ENCODE data around the gene KLK8.

The KLK8 gene

DNA sequence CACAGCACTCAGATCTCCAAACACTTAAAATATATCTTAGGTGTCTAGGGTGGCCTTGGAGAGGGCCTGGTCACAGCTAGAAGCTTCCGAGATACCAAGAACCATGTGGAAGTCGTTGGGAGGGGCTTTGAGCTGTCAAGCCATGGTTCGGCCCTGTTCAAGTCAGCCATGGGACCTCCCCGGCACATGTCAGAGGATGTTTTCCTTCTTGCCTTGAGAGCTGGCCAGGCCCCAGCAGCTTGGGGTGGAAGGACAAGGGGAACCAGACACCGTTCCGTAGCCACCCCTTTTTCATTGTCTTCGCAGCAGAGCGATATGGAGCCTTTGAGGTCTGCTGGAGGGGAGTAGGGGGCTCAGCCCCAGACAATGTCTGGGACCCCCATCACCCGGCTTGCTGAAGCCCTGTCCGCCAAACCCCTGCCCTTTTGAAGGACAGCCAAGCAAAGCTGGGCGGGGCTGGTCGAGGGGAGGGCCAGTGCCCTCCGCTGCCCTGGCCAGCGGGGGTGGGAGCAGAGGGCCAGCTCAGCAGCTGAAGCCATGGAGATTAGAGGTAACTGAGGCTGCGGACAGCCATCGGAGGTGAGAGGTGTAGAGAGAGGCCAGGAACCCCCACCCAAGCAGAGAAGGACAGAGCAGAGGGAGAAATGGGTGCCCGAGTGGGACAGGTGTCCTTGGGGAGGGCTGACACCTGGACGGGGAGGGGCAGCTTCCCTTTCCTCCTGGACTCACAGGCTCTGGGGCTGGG, 24.6 kb upstream of the KLK8 start:
- no peak for DNase-seq (ENCODE audit: low read depth in 2 of 2)
- no peak overlapping the region for H3K4me3 ChIP-seq (replicated peaks in 1 of 2; ENCODE audit: low read depth in 2 of 2, low read length in 2 of 2)
- TF ChIP-seq, protein P1, sequence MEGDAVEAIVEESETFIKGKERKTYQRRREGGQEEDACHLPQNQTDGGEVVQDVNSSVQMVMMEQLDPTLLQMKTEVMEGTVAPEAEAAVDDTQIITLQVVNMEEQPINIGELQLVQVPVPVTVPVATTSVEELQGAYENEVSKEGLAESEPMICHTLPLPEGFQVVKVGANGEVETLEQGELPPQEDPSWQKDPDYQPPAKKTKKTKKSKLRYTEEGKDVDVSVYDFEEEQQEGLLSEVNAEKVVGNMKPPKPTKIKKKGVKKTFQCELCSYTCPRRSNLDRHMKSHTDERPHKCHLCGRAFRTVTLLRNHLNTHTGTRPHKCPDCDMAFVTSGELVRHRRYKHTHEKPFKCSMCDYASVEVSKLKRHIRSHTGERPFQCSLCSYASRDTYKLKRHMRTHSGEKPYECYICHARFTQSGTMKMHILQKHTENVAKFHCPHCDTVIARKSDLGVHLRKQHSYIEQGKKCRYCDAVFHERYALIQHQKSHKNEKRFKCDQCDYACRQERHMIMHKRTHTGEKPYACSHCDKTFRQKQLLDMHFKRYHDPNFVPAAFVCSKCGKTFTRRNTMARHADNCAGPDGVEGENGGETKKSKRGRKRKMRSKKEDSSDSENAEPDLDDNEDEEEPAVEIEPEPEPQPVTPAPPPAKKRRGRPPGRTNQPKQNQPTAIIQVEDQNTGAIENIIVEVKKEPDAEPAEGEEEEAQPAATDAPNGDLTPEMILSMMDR (IDR thresholded peaks at IDR 0.05; ENCODE audit: low read depth, low read length): no peak

DNA sequence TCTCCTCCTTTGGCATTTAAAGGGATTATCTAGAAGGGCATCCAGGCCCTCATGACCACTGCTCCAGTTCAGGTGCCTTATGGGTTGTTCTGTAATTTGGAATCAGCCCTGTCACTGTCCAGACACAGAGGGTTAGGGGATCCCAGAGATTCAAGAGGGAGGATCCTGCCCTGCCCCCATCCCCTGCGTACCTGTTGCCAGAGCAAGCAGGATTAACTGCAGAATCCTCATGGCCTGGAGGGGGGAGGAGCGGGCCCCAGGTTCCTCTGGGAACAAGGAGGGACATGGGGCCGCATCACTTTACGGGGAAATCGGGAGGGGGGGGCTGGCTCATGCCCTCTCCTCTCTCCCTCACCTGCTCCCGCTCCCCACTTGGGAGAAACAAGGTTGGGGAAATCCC, 24.0 kb upstream of the KLK8 start:
- DNase-seq (ENCODE audit: low read depth in 2 of 2): no peak
- no peak overlapping the region for H3K4me3 ChIP-seq (replicated peaks in 1 of 2; ENCODE audit: low read depth in 2 of 2, low read length in 2 of 2)
- TF ChIP-seq, protein P1 (IDR thresholded peaks at IDR 0.05; ENCODE audit: low read depth, low read length): no peak

DNA sequence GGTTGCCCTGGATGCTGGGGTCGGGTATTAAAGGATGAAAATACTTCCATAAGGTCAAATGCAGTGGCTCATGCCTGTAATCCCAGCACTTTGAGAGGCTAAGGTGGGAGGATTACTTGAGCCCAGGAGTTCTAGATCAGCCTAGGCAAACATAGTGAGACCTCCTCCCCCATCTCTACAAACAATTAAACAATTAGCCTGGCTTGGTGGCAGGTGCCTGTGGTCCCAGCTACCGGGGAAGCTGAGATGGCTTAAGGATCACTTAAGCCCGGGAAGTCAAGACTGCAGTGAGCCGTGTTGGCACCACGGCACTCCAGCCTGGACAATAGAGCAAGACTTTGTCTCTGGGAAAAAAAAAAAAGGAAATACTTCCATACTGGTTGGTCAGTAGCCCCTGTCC, 23.5 kb upstream of the KLK8 start:
- DNase-seq (ENCODE audit: low read depth in 2 of 2): no peak
- H3K4me3 ChIP-seq (replicated peaks in 1 of 2; ENCODE audit: low read depth in 2 of 2, low read length in 2 of 2): no peak overlapping the region
- TF ChIP-seq, protein P1 (IDR thresholded peaks at IDR 0.05; ENCODE audit: low read depth, low read length): no peak

DNA sequence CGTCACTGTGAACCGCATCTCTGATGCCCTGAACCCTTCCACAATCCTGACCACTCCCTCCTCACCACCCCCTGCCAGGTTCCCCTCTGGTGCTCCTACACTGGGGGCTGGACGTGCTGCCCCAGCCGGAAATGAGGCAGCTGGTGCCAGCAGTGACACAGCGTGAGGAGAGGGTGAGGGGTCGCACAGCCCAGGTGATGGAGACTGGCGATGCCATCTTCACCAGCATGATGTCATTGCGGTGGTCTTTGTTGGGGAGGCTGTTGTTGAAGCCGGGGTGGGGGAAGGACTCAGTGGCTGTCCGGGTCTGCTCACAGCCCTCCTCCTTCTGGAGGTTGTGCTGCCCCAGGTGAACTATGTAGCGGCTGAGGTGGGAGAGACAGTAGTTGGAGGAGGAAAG, 22.5 kb upstream of the KLK8 start:
- TF ChIP-seq, protein P1 (IDR thresholded peaks at IDR 0.05; ENCODE audit: low read depth, low read length): no peak
- no peak for DNase-seq (ENCODE audit: low read depth in 2 of 2)
- H3K4me3 ChIP-seq (replicated peaks in 1 of 2; ENCODE audit: low read depth in 2 of 2, low read length in 2 of 2): no peak overlapping the region

DNA sequence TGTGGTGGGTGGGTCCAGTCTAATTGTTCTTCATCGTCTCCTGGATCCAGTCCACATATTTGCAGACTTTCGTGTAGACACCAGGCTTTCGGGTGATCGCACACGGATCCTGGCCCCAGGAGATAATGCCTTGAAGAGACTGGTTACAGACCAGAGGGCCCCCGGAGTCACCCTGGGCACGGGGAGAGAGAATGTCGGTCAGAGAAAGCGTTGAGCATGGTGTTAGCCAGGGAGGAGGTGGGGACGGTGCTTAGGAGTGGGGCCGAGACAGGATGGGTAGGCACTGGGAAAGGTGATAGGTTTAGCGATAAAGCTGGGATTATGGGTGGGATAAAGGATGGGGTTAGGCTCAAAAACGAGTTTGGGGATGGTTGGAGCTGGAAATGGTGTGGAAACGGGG, 21.1 kb upstream of the KLK8 start:
- no peak for DNase-seq (ENCODE audit: low read depth in 2 of 2)
- no peak overlapping the region for H3K4me3 ChIP-seq (replicated peaks in 1 of 2; ENCODE audit: low read depth in 2 of 2, low read length in 2 of 2)
- TF ChIP-seq, protein P1 (IDR thresholded peaks at IDR 0.05; ENCODE audit: low read depth, low read length): no peak

DNA sequence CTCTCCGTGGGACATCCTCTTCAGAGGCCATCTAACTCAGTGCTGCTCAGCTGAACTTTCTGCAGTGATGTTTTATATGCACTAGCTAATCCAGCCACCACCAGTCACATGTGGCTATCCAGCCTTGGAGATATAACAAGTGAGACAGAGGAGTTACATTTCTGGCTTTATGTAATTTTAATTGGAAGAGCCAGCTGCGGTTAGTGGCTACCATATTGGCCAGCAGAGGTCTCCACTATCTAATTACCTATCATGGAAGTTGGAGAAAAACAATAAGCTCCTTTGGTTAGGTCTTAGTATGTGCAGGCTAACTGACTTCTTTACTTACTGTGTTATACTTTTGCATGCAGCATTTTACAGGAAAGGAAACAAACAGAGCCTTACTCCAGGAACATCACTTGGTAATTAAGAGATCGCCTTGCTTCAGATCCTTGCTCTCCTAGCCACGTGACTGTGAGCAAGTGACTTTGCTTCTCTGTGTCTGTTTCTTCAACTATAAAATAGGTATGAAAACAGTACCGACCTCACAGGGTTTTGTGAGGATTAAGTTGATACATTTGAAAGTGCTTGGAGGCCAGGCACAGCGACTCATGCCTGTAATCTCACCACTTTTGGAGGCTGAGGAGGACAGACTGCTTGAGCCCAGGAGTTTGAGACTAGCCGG, 19.7 kb upstream of the KLK8 start:
- peak; percentile 65 to 74 for DNase-seq (ENCODE audit: low read depth in 2 of 2)
- TF ChIP-seq, protein P1 (IDR thresholded peaks at IDR 0.05; ENCODE audit: low read depth, low read length): peak; percentile 56
- H3K4me3 ChIP-seq (replicated peaks in 1 of 2; ENCODE audit: low read depth in 2 of 2, low read length in 2 of 2): no peak overlapping the region

Data from cardiac fibroblast (primary cell).